Left cardiac atrium (tissue), 4 donors: ENCODE data around the gene RYR3. TPM values are rescaled to one million over a fixed set of nuclear protein-coding genes. Genes with fewer than 3 reads are reported as not detected.

Experiments used
- ATAC-seq, 2 donors: fragments of 200-7000 bp; cut with Tn5 transposase; one replicate each; pipeline ENCODE4 v1.9.1; 2020; ENCODE audit warnings: mild to moderate bottlenecking in 2 of 2, moderate library complexity in 2 of 2
- DNase-seq: peaks from one replicate; pipeline ENCODE4 v3.0.0-alpha.2; 2020
- intact Hi-C, 2 donors: fragments of 100-400 bp; cut with DNase I; formaldehyde crosslinking; loops; one replicate each; pipeline versions ENCODE4 v1.14.1 to v1.15.1; 2022 to 2023
- total RNA-seq, 2 donors: library from RNA; stranded (reverse); fragmentation: NEBNext Ultra II Directional; extraction: Animal tissue kit (Norgen Biotek cat#: 25700); gene quantifications; one replicate each; pipeline ENCODE4 v1.2.1, GENCODE V29; 2021
- donor health status: DM: no; HTN: yes; CAD: no.
- donor health status: DM: no; HTN: yes; CAD: no; lungs with severe emphysema.
- donor health status: DM: yes; HTN: yes; CAD: no.
- donor health status: Dilated cardiomyopathy.

The RYR3 gene
- total RNA-seq, 2 donors from 2014 or later, result 0.15 to 0.21 TPM

- DNase-seq (no peak), ATAC-seq (no peak)
- intact Hi-C loops, result no loop called here
Measured at GRCh38 chr15:33655488-33655887, 344.7 kb downstream of the RYR3 start.

GRCh38 chr15:33656168-33656567 lies 345.4 kb downstream of the RYR3 start:
- ATAC-seq (no peak), DNase-seq (no peak)
- intact Hi-C loops, result no loop called here

DNA sequence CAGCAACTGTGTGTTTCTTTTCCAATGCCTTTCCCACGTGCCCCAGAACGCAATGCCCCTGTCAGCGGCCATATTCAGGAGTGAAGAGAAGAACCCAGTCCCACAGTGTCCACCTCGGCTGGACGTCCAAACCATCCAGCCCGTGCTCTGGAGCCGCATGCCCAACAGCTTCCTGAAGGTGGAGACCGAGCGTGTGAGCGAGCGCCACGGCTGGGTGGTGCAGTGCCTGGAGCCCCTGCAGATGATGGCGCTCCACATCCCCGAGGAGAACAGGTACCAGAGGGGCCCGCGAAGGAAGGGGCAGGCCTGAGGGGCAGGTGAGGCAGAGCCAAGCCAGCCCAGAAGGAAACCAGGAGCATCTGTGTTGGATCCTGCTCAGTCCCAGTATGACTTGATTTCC lies 349.4 kb downstream of the RYR3 start:
- intact Hi-C loops, result no loop called here
- DNase-seq (no peak), ATAC-seq (no peak)

DNA sequence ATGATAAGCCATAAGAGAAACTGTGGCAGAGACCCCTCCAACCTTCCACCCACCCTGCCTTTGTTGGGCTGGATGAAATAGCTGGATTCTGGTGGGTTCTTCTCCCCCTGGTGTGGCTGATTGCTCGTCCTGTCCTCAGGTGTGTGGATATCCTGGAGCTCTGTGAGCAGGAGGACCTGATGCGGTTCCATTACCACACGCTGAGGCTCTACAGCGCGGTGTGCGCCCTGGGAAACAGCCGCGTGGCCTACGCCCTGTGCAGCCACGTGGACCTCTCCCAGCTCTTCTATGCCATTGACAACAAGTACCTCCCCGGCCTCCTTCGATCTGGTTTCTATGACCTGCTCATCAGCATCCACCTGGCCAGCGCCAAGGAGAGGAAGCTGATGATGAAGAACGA lies 351.2 kb downstream of the RYR3 start:
- intact Hi-C loops, result no loop called here
- ATAC-seq, result no peak

DNA sequence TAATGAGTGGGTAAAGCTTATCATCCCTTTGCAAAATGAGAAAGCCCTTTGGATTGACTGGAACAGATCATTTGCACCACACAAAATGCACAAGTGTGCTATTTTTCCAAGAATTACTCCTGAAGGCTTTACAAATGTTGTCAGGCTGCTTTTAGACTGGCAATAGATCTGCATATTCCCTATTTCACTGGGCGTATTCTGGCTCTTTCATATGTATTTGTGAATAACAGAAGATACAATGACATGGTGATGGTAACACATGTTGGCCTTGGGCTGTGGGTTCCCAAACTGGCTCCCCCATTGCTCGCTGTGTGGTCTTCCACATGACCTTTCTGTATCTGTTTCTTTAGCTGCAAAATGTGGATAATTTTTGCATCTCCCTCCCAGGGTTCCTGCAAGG lies 354.2 kb downstream of the RYR3 start:
- DNase-seq (no peak), ATAC-seq (no peak)
- intact Hi-C loops, result no loop called here

More for the DNA sequence above, 351.2 kb downstream of the RYR3 start:
- DNase-seq, result no peak

DNA sequence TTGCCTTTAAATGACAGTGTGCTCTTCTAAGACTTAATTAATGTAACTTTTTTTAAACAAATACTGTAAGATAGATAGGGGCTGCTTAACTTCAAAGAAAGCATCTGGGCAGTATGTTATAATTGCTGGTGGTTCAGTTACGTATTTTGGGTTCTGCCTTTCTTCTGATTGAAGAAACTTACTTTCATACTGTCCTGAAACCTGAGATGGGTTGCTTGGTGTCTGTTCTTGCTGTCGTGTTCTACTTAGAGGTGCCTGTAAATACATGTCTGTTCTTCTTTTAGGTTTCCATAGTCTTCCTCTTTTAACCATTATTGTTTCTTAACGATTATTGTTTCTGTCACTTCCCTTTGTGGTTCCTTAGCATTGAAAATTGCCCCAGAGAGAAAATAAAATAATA lies 359.8 kb downstream of the RYR3 start:
- ATAC-seq, result no peak
- no peak for DNase-seq
- intact Hi-C loops, result no loop called here

GRCh38 chr15:33671456-33671855 lies 360.7 kb downstream of the RYR3 start:
- intact Hi-C loops, result no loop called here
- ATAC-seq (no peak), DNase-seq (no peak)

- DNase-seq (no peak), ATAC-seq (no peak)
- intact Hi-C loops, result no loop called here
Measured at GRCh38 chr15:33675246-33675645, 364.5 kb downstream of the RYR3 start.

DNA sequence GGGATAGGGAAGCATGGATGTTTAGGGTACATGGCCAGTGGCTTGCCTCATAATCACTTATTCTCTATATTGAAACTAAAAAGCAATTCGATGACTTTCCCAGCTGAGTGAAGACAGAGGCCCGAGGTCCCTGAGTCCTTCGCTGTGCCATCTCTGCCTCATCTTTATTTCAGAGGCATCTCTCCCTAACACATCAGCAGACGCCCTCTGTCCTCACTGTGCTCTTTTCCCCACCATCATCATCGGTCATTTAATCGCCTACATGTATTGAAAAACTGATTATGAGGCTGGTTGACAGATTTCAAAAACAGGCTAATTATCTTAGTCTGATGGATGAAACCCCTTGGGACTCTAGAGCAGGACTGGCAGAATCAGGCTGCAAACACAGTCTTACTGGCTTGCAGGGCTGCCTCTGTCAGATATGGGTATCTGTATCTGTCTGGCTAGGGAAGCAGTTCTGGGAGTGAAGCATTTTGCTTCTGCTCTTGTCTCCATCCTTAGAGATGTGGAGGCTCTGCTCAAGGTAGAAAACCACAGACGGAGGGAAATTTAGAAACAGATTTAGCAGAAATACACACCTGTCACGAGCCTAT lies 366.6 kb downstream of the RYR3 start:
- DNase-seq, result no peak
- intact Hi-C loops, result no loop called here
- no peak for ATAC-seq

DNA sequence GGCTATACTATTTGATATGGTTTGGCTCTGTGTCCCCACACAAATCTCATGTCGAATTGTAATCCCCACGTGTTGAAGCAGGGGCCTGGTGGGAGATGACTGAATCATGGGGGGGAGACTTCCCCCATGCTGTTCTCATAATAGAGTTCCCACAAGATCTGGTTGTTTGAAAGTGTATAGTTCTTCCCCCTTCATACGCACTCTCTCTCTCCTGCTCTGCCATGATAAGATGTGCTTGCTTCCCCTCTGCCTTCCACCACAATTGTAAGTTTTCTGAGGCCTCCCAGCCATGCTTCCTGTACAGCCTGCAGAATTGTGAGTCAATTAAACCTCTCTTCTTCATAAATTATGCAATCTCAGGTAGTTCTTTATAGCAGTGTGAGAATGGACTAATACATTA lies 367.4 kb downstream of the RYR3 start:
- no peak for DNase-seq
- intact Hi-C loops, result no loop called here
- no peak for ATAC-seq

- DNase-seq, result no peak
- no peak for ATAC-seq
- intact Hi-C loops, result no loop called here
Measured at GRCh38 chr15:33678602-33679001, 367.8 kb downstream of the RYR3 start.

DNA sequence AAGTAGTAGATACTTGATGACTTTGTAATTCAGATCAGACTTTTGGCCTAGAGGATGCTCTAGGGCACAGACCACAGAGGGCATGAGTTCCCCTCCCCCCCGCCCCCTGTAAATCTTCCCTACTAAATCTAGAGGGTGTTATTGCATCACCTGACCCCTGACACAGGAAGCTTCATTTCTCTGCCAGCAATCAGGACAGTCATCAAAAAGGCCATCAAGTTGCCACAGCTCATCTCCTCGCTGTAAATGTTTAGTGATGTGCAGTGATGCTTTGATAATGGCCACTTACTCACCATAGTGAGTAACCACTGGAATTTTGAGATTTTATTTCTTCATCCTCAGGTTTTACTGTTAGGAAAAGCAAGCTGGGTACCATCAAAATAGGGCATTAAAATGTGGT lies 368.3 kb downstream of the RYR3 start:
- no peak for ATAC-seq
- intact Hi-C loops, result no loop called here

GRCh38 chr15:33680336-33680735 lies 369.6 kb downstream of the RYR3 start:
- intact Hi-C loops, result no loop called here
- ATAC-seq (no peak), DNase-seq (no peak)

More for the DNA sequence above, 368.3 kb downstream of the RYR3 start:
- no peak for DNase-seq

GRCh38 chr15:33693166-33693800 lies 382.5 kb downstream of the RYR3 start:
- DNase-seq, result no peak
- intact Hi-C loops, result no loop called here
- ATAC-seq, result no peak

DNA sequence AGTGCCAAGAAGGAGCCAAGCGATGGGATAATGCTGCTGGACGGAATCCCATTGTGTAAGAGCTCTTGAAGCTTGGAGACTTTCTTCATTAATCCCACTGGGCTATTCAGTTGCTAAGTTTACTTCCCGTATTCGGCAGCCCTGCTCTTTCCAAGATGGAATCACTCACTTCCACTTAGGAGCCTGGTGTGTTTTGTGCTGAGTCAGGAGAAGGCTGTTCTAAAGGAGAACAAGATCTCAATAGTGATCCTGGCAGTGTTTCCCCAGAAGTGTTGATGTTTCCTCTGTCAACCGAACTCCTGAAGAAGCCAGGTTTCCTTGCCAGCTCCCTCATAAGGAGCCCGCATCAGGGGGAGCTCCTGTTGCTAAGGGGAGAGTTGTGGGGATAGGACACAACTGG lies 387.4 kb downstream of the RYR3 start:
- DNase-seq (no peak), ATAC-seq (no peak)
- intact Hi-C loops, result no loop called here

DNA sequence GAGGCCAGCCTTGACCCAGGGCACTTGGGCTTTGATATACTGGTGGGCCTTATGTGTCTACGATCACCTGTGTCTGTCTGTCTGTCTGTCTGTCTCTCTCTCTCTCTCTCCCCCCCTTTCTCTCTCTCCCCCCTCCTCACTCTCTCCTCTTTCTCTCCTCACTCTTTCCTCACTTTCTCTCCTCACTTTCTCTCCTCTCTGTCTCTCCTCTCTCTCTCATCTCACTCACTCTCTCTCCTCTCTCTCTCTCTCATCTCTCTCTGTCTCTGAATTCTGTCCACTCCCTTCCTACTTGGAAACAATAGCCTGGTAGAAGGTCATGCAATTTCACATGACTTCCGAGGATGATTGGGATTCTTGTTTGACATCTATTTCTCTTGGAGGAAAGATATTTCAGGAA lies 388.4 kb downstream of the RYR3 start:
- DNase-seq (no peak), ATAC-seq (no peak)
- intact Hi-C loops, result no loop called here

DNA sequence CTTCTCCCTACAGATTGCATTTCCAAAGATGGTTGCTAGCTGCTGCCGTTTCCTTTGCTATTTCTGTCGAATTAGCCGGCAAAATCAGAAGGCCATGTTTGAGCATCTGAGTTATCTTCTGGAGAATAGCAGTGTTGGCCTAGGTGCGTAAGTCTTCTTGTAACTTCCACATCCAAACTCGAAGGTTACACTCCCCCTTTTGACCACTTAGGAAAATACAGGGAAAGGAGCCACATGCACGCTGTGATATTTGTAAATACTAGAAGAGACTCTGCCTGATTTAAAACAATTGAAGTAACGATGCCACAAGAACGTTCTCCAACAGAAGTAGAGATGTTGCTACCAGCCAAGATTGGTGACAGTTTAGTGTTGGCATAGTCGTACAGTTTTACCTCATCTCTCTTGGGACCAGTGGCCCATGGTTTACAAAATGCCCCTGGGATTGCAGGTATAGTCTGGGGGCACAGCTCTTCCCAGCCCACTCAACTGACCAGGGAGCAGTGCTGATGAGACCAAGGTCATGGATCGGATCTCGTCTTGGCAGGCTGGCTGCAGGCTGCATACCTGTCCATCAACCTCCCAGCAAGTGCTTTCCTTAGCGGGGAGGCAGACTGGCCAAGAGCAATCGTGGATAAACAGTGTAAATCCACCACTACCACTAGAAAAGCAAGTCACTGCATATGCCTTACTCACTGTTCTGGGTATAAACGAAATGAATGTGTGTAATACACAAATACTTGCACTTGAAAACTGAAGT lies 389.1 kb downstream of the RYR3 start:
- DNase-seq, result no peak
- intact Hi-C loops, result loop anchor here (2.0 to 10.0 kb wide), 4 partner anchors 405 to 1037 kb away; no protein-coding TSS in a partner anchor
- ATAC-seq, result no peak

GRCh38 chr15:33700695-33701303 lies 390.0 kb downstream of the RYR3 start:
- intact Hi-C loops, result loop anchor here (2.0 to 10.0 kb wide), 4 partner anchors 406 to 1038 kb away; no protein-coding TSS in a partner anchor
- ATAC-seq (peak; percentile 86 to 97), DNase-seq (peak; percentile 67)

GRCh38 chr15:33701304-33701696 lies 390.5 kb downstream of the RYR3 start:
- intact Hi-C loops, result loop anchor here (2.0 to 10.0 kb wide), 4 partner anchors 406 to 1038 kb away; no protein-coding TSS in a partner anchor
- no peak for ATAC-seq

GRCh38 chr15:33706173-33706572 lies 395.4 kb downstream of the RYR3 start:
- no peak for DNase-seq
- ATAC-seq, result no peak
- intact Hi-C loops, result loop anchor here (10.0 kb wide), 2 partner anchors 411 to 621 kb away; no protein-coding TSS in a partner anchor

More at GRCh38 chr15:33701304-33701696, 390.5 kb downstream of the RYR3 start:
- no peak for DNase-seq
